Measurements from ENCODE around the gene FARS2. TPM values are rescaled to one million over a fixed set of nuclear protein-coding genes. Genes with fewer than 3 reads are reported as not detected.

Gene FARS2
- total and polyA plus RNA-seq, 9 of the 15 experiments (the other 6 are each of a cell fraction or from before 2014, with no cell fraction given) = 16.5 to 62.2 (median 27.0) TPM

DNA sequence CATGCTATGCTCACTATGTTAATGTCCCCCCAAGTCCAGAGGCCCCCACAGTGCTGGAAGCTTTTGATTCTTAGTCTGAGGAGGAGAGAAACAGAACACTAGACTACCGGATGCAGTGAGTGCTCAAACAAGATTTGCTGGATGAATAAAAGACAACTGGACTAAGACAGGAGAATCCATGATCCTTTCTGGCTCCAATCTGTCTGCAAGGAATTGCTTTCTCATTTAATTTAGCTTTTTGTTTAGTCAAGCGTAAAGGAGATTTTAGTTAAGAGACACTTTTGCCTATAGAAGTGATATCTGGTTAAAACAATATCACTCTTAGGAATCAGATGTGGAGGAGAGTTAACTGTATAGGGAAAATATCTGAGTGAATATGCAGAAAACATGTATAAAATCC is 14.1 kb upstream of the FARS2 start (continued):
- TF ChIP-seq, protein P1, sequence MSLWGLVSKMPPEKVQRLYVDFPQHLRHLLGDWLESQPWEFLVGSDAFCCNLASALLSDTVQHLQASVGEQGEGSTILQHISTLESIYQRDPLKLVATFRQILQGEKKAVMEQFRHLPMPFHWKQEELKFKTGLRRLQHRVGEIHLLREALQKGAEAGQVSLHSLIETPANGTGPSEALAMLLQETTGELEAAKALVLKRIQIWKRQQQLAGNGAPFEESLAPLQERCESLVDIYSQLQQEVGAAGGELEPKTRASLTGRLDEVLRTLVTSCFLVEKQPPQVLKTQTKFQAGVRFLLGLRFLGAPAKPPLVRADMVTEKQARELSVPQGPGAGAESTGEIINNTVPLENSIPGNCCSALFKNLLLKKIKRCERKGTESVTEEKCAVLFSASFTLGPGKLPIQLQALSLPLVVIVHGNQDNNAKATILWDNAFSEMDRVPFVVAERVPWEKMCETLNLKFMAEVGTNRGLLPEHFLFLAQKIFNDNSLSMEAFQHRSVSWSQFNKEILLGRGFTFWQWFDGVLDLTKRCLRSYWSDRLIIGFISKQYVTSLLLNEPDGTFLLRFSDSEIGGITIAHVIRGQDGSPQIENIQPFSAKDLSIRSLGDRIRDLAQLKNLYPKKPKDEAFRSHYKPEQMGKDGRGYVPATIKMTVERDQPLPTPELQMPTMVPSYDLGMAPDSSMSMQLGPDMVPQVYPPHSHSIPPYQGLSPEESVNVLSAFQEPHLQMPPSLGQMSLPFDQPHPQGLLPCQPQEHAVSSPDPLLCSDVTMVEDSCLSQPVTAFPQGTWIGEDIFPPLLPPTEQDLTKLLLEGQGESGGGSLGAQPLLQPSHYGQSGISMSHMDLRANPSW (CRISPR knock-in tag; IDR thresholded peaks at IDR 0.05) = no peak

DNA sequence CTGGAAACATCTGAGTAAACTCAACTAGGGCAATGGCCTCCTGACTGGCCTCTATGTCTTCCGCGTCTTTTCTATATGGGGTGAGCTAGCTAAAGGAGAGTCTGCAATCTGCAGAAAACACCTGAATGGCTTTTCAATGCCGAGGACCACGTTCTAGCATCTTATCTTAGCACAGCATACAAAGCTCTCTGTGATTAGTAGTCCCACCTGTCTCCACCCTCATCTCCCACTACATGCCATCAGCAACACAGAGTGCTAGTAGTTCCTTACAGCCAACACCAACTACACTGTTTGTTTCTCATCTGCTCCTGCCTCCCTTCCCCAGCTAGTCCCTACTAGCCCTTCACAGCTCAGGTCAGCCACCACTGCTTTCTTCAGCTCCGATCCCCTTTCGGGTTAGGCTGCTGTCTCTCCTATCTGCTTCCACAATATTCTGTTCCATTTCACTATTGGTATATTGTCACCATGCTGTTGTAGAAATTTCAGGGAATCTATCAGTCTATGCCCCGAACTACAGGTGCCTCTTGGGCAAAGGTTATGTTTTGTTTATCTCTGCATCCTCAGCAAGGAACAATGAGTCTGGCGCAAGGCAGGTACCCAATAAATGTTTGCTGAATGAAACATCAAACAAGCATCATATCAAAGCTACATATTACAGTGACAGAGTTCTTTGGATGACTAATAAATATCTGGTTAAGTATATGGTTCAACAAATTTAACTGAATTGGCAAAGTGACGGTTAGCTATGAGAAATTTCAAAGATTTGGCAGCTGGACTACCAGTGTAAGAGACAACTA is 12.8 kb upstream of the FARS2 start:
- Histone ChIP-seq H3K27ac (ENCODE audit: extremely low read depth, low read depth, low read length) (no peak overlapping the region), H3K27me3 (ENCODE audit: control insufficient read depth in 2 of 2, insufficient read depth in 2 of 2, low read length in 2 of 2) (no peaks in the 10 kb centered on the region; a peak in 1 of 5 replicates), H3K4me3 (no peak overlapping the region), H3K4me1 (replicated peaks in 1 of 2; ENCODE audit: control insufficient read depth in 2 of 2, insufficient read depth in 2 of 2, low read length in 2 of 2) (peaks cover 0 to 3% of the 10 kb centered on the region in 2 experiments; a peak in 1 of 5 replicates), H4K20me1 (replicated peaks; ENCODE audit: control insufficient read depth, insufficient read depth, low read length) (peaks cover 8% of the 10 kb centered on the region; the same call in 1 of the 2 replicates), H2AFZ (ENCODE audit: low read depth, low read length) (no peak overlapping the region), H3K4me2 (ENCODE audit: insufficient read depth, low read length) (no peak overlapping the region), H3K9ac (ENCODE audit: insufficient read depth in 1 of 2, low read depth in 2 of 2, low read length in 2 of 2) (no peak overlapping the region), H3K9me1 (ENCODE audit: control insufficient read depth, insufficient read depth, low read length) (no peaks in the 10 kb centered on the region), H3K9me3 (replicated peaks; ENCODE audit: control insufficient read depth, insufficient read depth, low read depth, low read length) (0 out of 2 replicates have a peak, but pooled peaks cover 2% of the 10 kb centered on the region), H3K36me3 (ENCODE audit: control insufficient read depth, insufficient read depth, low read length) (peaks cover 45% of the 10 kb centered on the region; the same call in 2 of the 3 replicates), H3K79me2 (ENCODE audit: control insufficient read depth, insufficient read depth, low read length) (peaks cover 75% of the 10 kb centered on the region)
- in situ Hi-C loops (cut with MboI) (no loop called here), intact Hi-C loops (cut with micrococcal nuclease) (no loop called here)
- CTCF ChIA-PET (ENCODE audit: low intra/inter-chr PET ratio) = no interaction called here
- no TSS peak for BruUV-seq (replicated peaks)
- peak; percentile 37 for FAIRE-seq
- TF ChIP-seq CBFA2T2 (conservative IDR thresholded peaks at IDR 0.05) (peak; percentile 54), HDAC8 (tag; IDR thresholded peaks at IDR 0.05) (no peak), HDAC3 (IDR thresholded peaks at IDR 0.05; ENCODE audit: borderline replicate concordance, partially characterized antibody) (no peak), TCF3 (CRISPR knock-in tag; IDR thresholded peaks at IDR 0.05) (peak; percentile 31; the same call in 1 of the 2 replicates), ZBED1 (IDR thresholded peaks at IDR 0.05) (no peak), BMI1 (IDR thresholded peaks at IDR 0.05; ENCODE audit: low read length) (no peak), TAL1 (IDR thresholded peaks at IDR 0.05) (peak; percentile 34; the same call in 1 of the 2 replicates), EHMT2 (IDR thresholded peaks at IDR 0.05) (no peak), CBFA2T3 (IDR thresholded peaks at IDR 0.05) (peak; percentile 72), CBX8 (IDR thresholded peaks at IDR 0.05; ENCODE audit: borderline replicate concordance, extremely low read depth, low read depth, low read length, poor library complexity, severe bottlenecking) (no peak), RBM17 (IDR thresholded peaks at IDR 0.05; ENCODE audit: borderline replicate concordance, low read depth, low read length) (no peak)
- TF ChIP-seq, protein P2, sequence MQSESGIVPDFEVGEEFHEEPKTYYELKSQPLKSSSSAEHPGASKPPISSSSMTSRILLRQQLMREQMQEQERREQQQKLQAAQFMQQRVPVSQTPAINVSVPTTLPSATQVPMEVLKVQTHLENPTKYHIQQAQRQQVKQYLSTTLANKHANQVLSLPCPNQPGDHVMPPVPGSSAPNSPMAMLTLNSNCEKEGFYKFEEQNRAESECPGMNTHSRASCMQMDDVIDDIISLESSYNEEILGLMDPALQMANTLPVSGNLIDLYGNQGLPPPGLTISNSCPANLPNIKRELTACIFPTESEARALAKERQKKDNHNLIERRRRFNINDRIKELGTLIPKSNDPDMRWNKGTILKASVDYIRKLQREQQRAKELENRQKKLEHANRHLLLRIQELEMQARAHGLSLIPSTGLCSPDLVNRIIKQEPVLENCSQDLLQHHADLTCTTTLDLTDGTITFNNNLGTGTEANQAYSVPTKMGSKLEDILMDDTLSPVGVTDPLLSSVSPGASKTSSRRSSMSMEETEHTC (IDR thresholded peaks at IDR 0.05) = no peak
- TF ChIP-seq, protein P3, sequence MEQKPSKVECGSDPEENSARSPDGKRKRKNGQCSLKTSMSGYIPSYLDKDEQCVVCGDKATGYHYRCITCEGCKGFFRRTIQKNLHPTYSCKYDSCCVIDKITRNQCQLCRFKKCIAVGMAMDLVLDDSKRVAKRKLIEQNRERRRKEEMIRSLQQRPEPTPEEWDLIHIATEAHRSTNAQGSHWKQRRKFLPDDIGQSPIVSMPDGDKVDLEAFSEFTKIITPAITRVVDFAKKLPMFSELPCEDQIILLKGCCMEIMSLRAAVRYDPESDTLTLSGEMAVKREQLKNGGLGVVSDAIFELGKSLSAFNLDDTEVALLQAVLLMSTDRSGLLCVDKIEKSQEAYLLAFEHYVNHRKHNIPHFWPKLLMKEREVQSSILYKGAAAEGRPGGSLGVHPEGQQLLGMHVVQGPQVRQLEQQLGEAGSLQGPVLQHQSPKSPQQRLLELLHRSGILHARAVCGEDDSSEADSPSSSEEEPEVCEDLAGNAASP (IDR thresholded peaks at IDR 0.05) = no peak
- peak in 2 of 4 experiments; percentile 29 to 31 for DNase-seq (ENCODE audit: extremely low read depth in 1 of 4, low spot score in 3 of 4)
- peak; percentile 74 for ATAC-seq
- WGBS (ENCODE audit: insufficient coverage, low coverage, missing lambda C conversion rate) = 67% methylated on average over 9 of the region's 9 CpGs
- POLR2A ChIA-PET = interaction anchor here (0.8 to 1.2 kb wide), 5 partner anchors 9 to 58 kb away, joined by 3 to 4 read pairs (median 3); no protein-coding TSS in a partner anchor
